ENCODE results near the gene GPX4.

The GPX4 gene

DNA sequence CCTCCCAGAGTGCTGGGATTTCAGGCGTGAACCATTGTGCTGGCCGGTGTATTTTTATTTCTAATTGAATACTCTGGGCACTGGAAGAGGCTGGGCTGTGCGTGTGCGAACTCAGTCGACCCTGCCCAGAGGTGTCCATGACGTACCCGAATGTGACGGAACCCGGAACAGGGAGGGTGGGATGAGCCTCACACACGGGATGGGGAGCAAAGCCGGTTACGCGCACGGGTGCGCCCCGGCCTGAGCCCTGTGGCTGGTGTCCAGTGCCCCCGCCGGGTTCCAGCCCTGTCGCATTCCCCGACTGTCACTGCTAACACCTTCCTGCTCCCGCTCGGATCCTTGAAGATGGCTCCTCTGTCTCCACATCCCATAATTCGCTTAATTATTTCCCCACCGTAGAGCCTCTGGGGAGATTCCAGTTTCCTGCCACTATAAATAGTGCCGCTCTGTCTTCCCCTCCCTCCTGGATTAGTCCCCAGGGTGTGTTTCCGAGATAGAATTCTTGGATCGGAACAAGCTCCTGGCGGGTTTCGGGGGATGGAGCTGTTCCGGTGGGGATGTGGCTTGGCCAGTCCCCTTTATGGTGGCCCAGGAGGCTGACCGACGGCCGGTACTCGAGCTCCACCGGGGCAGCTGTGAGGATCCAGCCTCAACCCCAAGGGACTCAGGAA lies 48.3 kb downstream of the GPX4 start:
- no peak for DNase-seq

DNA sequence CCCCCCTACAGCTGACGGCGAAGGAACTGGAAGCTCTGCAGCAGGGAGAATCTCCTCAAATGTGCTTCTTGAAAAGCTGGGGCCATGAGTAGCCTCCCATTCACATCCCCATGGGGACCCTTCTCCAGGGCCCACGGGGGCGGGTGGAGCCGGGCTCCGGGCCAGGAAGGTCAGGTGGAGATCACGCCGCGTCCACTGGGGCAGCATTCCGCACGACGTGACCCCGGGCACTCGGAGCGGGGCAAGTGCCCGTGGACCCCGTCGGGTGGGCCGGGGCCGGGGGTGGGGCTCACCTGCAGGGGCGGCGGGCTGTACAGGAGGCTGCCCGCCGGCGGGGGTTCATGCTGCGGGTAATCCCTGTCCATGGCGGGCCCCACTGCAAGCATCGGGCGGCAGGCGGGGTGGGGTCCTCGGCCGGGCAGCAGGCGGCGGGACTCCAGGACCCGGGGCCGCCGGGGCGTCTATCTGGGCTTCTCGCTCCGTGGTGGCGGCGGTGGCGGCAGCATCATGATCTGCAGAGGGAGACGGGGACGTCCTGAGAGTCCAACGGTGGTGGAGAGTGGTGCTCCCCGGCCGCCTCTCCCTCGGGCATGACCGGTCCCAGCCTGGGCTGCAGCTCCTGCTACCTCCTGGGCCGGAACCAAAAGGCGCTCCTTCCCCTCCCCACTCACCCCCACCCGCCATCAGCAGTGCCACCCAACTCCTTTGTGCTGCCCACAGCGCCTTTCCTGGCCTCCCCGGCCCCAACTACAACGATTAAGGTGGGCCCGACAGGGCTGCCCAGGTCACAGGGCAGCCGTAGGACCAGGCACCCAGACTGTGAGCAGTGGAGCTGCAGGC lies 50.3 kb downstream of the GPX4 start:
- DNase-seq, result no peak

DNA sequence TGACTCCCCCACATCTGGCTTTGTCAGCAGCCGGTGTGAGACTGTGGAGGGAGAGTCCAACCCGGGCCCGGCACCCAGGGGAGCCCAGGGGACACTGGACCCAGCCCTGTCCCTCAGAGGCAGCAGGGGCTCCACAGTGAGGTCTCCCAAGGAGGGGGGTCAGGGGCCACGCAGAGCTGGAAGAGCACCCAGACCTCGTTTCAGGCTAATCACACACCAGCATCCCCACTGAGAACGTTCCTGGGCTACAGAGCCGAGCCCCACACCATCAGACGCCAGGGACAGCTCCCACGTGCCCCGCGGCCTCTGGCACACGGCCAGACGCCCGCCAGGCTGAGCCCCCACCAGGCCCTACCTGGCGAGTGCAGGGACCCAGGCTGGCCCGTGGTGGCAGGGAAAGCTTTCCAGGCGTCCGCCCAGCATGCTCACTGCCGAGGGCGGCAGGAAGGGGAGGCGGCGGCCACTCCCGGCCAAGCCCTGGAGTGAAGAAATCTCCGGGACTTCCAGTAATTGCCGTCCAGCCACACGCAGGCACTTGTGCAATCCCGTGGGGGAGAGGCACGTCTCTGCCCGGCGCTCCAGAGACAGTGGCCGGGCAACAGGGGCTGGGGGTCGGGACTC lies 51.0 kb downstream of the GPX4 start:
- DNase-seq, result no peak

DNA sequence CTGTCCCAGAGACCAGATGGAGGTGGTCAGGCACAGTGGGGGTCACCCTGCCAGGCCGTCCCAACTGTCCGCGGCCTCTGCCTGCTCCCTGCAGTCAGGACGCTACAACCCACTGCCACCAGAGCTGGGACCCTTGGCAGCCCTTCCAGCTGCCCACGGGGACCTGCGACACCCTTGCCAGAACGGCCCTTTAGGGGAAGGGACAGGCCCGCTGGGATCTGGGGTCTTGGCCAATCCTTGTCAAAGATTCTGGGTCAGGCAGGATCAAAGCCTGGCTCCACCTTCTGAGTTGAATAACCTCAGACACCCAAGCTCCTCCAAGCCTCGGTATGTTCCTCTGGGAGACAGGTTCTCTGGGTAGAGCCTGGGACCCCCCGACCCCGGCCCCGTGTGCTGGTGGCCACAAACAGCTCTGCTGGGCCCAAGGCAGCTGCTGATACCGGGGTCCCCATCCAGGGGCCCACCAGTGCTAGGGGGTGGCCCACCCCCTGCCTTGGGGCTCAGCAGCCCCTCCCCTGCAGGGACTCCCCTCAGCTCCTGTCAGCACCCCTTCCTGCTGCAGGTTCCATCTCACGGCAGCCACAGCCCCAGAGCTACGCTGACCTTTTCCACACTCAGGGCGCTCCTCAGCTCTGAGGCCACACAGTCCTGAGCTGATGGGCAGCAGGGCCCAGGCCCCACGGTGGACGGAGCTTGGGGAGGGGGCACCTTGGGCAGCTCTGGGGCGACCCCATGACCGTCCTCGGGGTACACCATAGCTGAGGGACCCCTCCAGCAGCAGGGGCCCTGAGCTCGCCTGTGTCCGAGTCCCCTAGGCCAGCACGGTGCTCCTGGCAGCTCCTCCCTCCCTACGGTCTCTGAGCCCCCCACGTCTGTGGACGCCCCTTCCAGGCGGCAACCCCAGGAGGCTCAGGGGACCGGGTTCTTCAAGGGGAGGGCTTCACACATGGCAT lies 51.8 kb downstream of the GPX4 start:
- DNase-seq, result no peak

All from NCI-H1092 (cell line).